Liver (tissue), 9 donors: Measurements from ENCODE around the gene MCF2L. TPM values are rescaled to one million over a fixed set of nuclear protein-coding genes. Genes with fewer than 3 reads are reported as not detected.

Source experiments
- DNase-seq: peaks from one replicate; pipeline ENCODE4 v3.0.0-alpha.2; 2017; ENCODE audit warnings: low spot score
- H3K27ac ChIP-seq, 2 donors: one replicate each; pipeline ENCODE4 v1.7.0; 2013; ENCODE audit warnings: inconsistent platforms in 2 of 2, low read length in 2 of 2, control low read depth in 1 of 2, low read depth in 1 of 2, mild to moderate bottlenecking in 1 of 2
- H3K27me3 ChIP-seq, 4 donors: one replicate each; pipeline versions ENCODE4 v1.6.1 to v1.7.0; 2013; ENCODE audit warnings: low read length in 3 of 4, inconsistent platforms in 1 of 4, mild to moderate bottlenecking in 1 of 4, moderate library complexity in 1 of 4; ENCODE audit not compliant: control insufficient read depth in 4 of 4, insufficient read depth in 4 of 4
- H3K36me3 ChIP-seq, 4 donors: one replicate each; pipeline versions ENCODE4 v1.6.1 to v1.7.0; 2013; ENCODE audit warnings: low read length in 3 of 4, mild to moderate bottlenecking in 3 of 4, low read depth in 1 of 4, moderate library complexity in 1 of 4; ENCODE audit not compliant: control insufficient read depth in 4 of 4, insufficient read depth in 3 of 4
- H3K4me1 ChIP-seq, 4 donors: one replicate each; pipeline versions ENCODE4 v1.6.1 to v1.7.0; 2013; ENCODE audit warnings: low read length in 3 of 4, mild to moderate bottlenecking in 3 of 4, moderate library complexity in 1 of 4; ENCODE audit not compliant: control insufficient read depth in 4 of 4, insufficient read depth in 4 of 4
- H3K4me3 ChIP-seq, 3 donors: one replicate each; pipeline versions ENCODE4 v1.6.1 to v1.7.0; 2013; ENCODE audit warnings: low read length in 3 of 3, control low read depth in 1 of 3, low read depth in 1 of 3, mild to moderate bottlenecking in 1 of 3
- H3K9ac ChIP-seq, 2 donors: one replicate each; pipeline ENCODE4 v1.7.0; 2013; ENCODE audit warnings: low read length in 2 of 2, mild to moderate bottlenecking in 2 of 2, moderate library complexity in 2 of 2, control low read depth in 1 of 2, low read depth in 1 of 2
- H3K9me3 ChIP-seq, 4 donors: one replicate each; pipeline versions ENCODE4 v1.6.1 to v1.7.0; 2013; ENCODE audit warnings: low read length in 3 of 4; ENCODE audit not compliant: control insufficient read depth in 4 of 4
- EGR1 ChIP-seq, 2 donors: IDR thresholded peaks; 2 replicates each; pipeline ENCODE4 v1.6.1; 2016 to 2018; ENCODE audit warnings: antibody characterized with exemption in 2 of 2, low read depth in 2 of 2
- FOXA1 ChIP-seq: IDR thresholded peaks from 2 replicates; pipeline ENCODE4 v1.6.1; 2016; ENCODE audit warnings: antibody characterized with exemption
- FOXA2 ChIP-seq: IDR thresholded peaks from 2 replicates; pipeline ENCODE4 v1.6.1; 2016; ENCODE audit warnings: antibody characterized with exemption
- GABPA ChIP-seq, 2 donors: IDR thresholded peaks in 1 of 2; conservative IDR thresholded peaks in 1 of 2; 2 replicates each; pipeline ENCODE4 v1.6.1; 2016; ENCODE audit warnings: antibody characterized with exemption in 2 of 2, mild to moderate bottlenecking in 1 of 2, moderate library complexity in 1 of 2
- HNF4A ChIP-seq, 2 donors: conservative IDR thresholded peaks; 2 replicates each; pipeline ENCODE4 v1.6.1; 2016; ENCODE audit warnings: antibody characterized with exemption in 2 of 2, mild to moderate bottlenecking in 2 of 2
- HNF4G ChIP-seq: IDR thresholded peaks from 2 replicates; pipeline ENCODE4 v1.6.1; 2016; ENCODE audit warnings: antibody characterized with exemption
- NR2F2 ChIP-seq: IDR thresholded peaks from 2 replicates; pipeline ENCODE4 v1.6.1; 2016; ENCODE audit warnings: antibody characterized with exemption
- RAD21 ChIP-seq, 2 donors: IDR thresholded peaks; 2 replicates each; pipeline ENCODE4 v1.6.1; 2016; ENCODE audit warnings: antibody characterized with exemption in 2 of 2, mild to moderate bottlenecking in 2 of 2
- REST ChIP-seq: IDR thresholded peaks from 2 replicates; pipeline ENCODE4 v1.6.1; 2016; ENCODE audit warnings: antibody characterized with exemption, mild to moderate bottlenecking
- RXRA ChIP-seq, 2 donors: IDR thresholded peaks; 2 replicates each; pipeline ENCODE4 v1.6.1; 2017 to 2018; ENCODE audit warnings: antibody characterized with exemption in 2 of 2, mild to moderate bottlenecking in 1 of 2
- SP1 ChIP-seq: IDR thresholded peaks from 2 replicates; pipeline ENCODE4 v1.6.1; 2018; ENCODE audit warnings: antibody characterized with exemption, mild to moderate bottlenecking
- TAF1 ChIP-seq: conservative IDR thresholded peaks from 2 replicates; pipeline ENCODE4 v1.6.1; 2016; ENCODE audit warnings: antibody characterized with exemption, mild to moderate bottlenecking
- YY1 ChIP-seq: IDR thresholded peaks from 2 replicates; pipeline ENCODE4 v1.6.1; 2016; ENCODE audit warnings: antibody characterized with exemption, mild to moderate bottlenecking
- WGBS: extraction: QIAGEN DNeasy Blood & Tissue Kit; methylation state at CpG from one replicate; pipeline ENCODE4 v1.1.7; 2013; 5-methylcytosine and 5-hydroxymethylcytosine counted together
- polyA plus RNA-seq, 2 donors: library from polyadenylated mRNA; stranded (reverse) in 1 of 2; unstranded in 1 of 2; fragments of 200-250 nt in 1 of 2; fragments of >200 nt in 1 of 2; fragmentation: Nextera tagmentation in 1 of 2; extraction: Ambion mirVana in 1 of 2; gene quantifications; one replicate each; pipeline versions ENCODE4 v1.2.1 to v1.2.3, GENCODE V29; 2013 to 2015
- total RNA-seq, 2 donors: library from RNA; depleted of rRNA; stranded (reverse); fragments of >200 nt; gene quantifications; one replicate each; pipeline ENCODE4 v1.2.3, GENCODE V29; 2014
- TF ChIP-seq, protein P1 (sequence below): IDR thresholded peaks from 2 replicates; pipeline ENCODE4 v1.6.1; 2016; ENCODE audit warnings: antibody characterized with exemption
- TF ChIP-seq, protein P2 (sequence below): IDR thresholded peaks from 2 replicates; pipeline ENCODE4 v1.6.1; 2016; ENCODE audit warnings: antibody characterized with exemption
- TF ChIP-seq, protein P3 (sequence below): fragments of 150-350 bp; IDR thresholded peaks from 2 replicates; pipeline ENCODE4 v1.5.1; 2017; ENCODE audit warnings: improper control_type of control experiment, low read depth, low read length; ENCODE audit not compliant: missing input control
- TF ChIP-seq, protein P4 (sequence below): IDR thresholded peaks from 2 replicates; pipeline ENCODE4 v1.6.1; 2016; ENCODE audit warnings: antibody characterized with exemption
- donor health status: healthy.
- donor health status: healthy.
- donor health status: healthy.
- donor health status: healthy.
- donor health status: healthy.

MCF2L gene
- total and polyA plus RNA-seq, 4 donors: 2.9 to 12.8 (median 7.1) TPM

- no peak overlapping the region for H3K27ac ChIP-seq
- TF ChIP-seq YY1: no peak
- no peak for TF ChIP-seq RXRA (IDR thresholded peaks at IDR 0.05)
- DNase-seq: no peak
- no peaks in the 10 kb centered on the region for H3K9me3 ChIP-seq
- H3K27me3 ChIP-seq: no peaks in the 10 kb centered on the region
- H3K9ac ChIP-seq: no peak overlapping the region
- H3K4me3 ChIP-seq: no peak overlapping the region
- peaks cover 0 to 31% (median 6%) of the 10 kb centered on the region in 4 donors for H3K36me3 ChIP-seq
- WGBS: 92% methylated on average over 24 of the region's 24 CpGs
- H3K4me1 ChIP-seq: no peaks in the 10 kb centered on the region
Measured at GRCh38 chr13:113084943-113085540, 116.0 kb downstream of the MCF2L start.

GRCh38 chr13:113086031-113086750, 117.2 kb downstream of the MCF2L start:
- Histone ChIP-seq H3K9me3 (no peaks in the 10 kb centered on the region), H3K4me3 (no peak overlapping the region), H3K27me3 (no peaks in the 10 kb centered on the region), H3K36me3 (peaks cover 0 to 34% (median 7%) of the 10 kb centered on the region in 4 donors), H3K27ac (no peak overlapping the region), H3K4me1 (no peaks in the 10 kb centered on the region), H3K9ac (no peak overlapping the region)
- TF ChIP-seq RAD21 (IDR thresholded peaks at IDR 0.05) (no peak), NR2F2 (no peak), FOXA2 (no peak), FOXA1 (no peak), EGR1 (IDR thresholded peaks at IDR 0.05; ENCODE audit: low read depth in 2 of 2) (no peak), HNF4G (no peak), SP1 (no peak), GABPA (IDR thresholded peaks at IDR 0.05 in 1 of 2, conservative IDR thresholded peaks at IDR 0.05 in 1 of 2) (no peak), YY1 (no peak), TAF1 (no peak), HNF4A (conservative IDR thresholded peaks at IDR 0.05) (no peak), RXRA (IDR thresholded peaks at IDR 0.05) (no peak), REST (no peak)
- TF ChIP-seq, protein P1, sequence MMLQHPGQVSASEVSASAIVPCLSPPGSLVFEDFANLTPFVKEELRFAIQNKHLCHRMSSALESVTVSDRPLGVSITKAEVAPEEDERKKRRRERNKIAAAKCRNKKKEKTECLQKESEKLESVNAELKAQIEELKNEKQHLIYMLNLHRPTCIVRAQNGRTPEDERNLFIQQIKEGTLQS: no peak
- TF ChIP-seq, protein P2, sequence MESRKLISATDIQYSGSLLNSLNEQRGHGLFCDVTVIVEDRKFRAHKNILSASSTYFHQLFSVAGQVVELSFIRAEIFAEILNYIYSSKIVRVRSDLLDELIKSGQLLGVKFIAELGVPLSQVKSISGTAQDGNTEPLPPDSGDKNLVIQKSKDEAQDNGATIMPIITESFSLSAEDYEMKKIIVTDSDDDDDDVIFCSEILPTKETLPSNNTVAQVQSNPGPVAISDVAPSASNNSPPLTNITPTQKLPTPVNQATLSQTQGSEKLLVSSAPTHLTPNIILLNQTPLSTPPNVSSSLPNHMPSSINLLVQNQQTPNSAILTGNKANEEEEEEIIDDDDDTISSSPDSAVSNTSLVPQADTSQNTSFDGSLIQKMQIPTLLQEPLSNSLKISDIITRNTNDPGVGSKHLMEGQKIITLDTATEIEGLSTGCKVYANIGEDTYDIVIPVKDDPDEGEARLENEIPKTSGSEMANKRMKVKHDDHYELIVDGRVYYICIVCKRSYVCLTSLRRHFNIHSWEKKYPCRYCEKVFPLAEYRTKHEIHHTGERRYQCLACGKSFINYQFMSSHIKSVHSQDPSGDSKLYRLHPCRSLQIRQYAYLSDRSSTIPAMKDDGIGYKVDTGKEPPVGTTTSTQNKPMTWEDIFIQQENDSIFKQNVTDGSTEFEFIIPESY: no peak
- TF ChIP-seq, protein P3, sequence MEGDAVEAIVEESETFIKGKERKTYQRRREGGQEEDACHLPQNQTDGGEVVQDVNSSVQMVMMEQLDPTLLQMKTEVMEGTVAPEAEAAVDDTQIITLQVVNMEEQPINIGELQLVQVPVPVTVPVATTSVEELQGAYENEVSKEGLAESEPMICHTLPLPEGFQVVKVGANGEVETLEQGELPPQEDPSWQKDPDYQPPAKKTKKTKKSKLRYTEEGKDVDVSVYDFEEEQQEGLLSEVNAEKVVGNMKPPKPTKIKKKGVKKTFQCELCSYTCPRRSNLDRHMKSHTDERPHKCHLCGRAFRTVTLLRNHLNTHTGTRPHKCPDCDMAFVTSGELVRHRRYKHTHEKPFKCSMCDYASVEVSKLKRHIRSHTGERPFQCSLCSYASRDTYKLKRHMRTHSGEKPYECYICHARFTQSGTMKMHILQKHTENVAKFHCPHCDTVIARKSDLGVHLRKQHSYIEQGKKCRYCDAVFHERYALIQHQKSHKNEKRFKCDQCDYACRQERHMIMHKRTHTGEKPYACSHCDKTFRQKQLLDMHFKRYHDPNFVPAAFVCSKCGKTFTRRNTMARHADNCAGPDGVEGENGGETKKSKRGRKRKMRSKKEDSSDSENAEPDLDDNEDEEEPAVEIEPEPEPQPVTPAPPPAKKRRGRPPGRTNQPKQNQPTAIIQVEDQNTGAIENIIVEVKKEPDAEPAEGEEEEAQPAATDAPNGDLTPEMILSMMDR: no peak
- TF ChIP-seq, protein P4, sequence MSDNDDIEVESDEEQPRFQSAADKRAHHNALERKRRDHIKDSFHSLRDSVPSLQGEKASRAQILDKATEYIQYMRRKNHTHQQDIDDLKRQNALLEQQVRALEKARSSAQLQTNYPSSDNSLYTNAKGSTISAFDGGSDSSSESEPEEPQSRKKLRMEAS: no peak
- no peak for DNase-seq
- 90% methylated on average over 32 of the region's 32 CpGs for WGBS
